Panc1 (cell line): ENCODE data around the gene MTHFD2L. TPM values are rescaled to one million over a fixed set of nuclear protein-coding genes. Genes with fewer than 3 reads are reported as not detected.
"Not testable (repeated sequence)": the region's sequence is repeated elsewhere in the genome, so short reads cannot be mapped to it uniquely, and the experiment has no call there.

ENCODE experiments used
- ATAC-seq: fragments of 200-7000 bp; cut with Tn5 transposase; 2 replicates; pipeline ENCODE4 v1.9.1; 2020; ENCODE audit warnings: mild to moderate bottlenecking, moderate library complexity
- BruUV-seq: library from RNA; stranded (reverse); fragments of 400-500 nt; replicated peaks from 2 replicates; lab custom pipeline; 2021; lab: Mats Ljungman, UMichigan
- CTCF ChIA-PET: fragments of 300-600 bp; sonication (Branson Sonifier 250); formaldehyde crosslinking; loops from one replicate; lab custom pipeline; 2022; ENCODE audit warnings: antibody characterized with exemption; lab: Charles Lee
- POLR2A ChIA-PET: fragments of 300-600 bp; sonication (Branson Sonifier 250); formaldehyde crosslinking; loops from one replicate; lab custom pipeline; 2022; ENCODE audit warnings: antibody characterized with exemption; lab: Charles Lee
- DNase-seq: peaks from one replicate; pipeline ENCODE4 v3.0.0-alpha.2; 2010; ENCODE audit warnings: low read depth, low spot score
- H3K27ac ChIP-seq: 2 replicates; pipeline ENCODE4 v1.5.1; 2011; ENCODE audit warnings: mild to moderate bottlenecking, low read length, inconsistent platforms
- H3K27me3 ChIP-seq: fragments of 200-500 bp; sonication (Bioruptor generic); 2 replicates; pipeline ENCODE4 v1.6.0; 2014; ENCODE audit warnings: low read length, inconsistent platforms; ENCODE audit not compliant: control insufficient read depth, insufficient read depth
- H3K36me3 ChIP-seq: fragments of 200-500 bp; sonication (Bioruptor generic); 2 replicates; pipeline ENCODE4 v1.5.1; 2014; ENCODE audit warnings: inconsistent platforms, mild to moderate bottlenecking, low read length, moderate library complexity; ENCODE audit not compliant: control insufficient read depth, insufficient read depth
- H3K4me1 ChIP-seq: 2 replicates; pipeline ENCODE4 v1.5.1; 2011; ENCODE audit warnings: inconsistent platforms, mild to moderate bottlenecking, low read length, moderate library complexity; ENCODE audit not compliant: control insufficient read depth, insufficient read depth
- H3K4me3 ChIP-seq, 2 experiments: 2 replicates each; pipeline ENCODE4 v1.5.1; 2011 to 2012; ENCODE audit warnings: low read depth in 2 of 2, low read length in 2 of 2, mild to moderate bottlenecking in 2 of 2, inconsistent platforms in 1 of 2, moderate library complexity in 1 of 2
- H3K9me3 ChIP-seq: fragments of 200-500 bp; sonication (Bioruptor generic); 2 replicates; pipeline ENCODE4 v1.5.1; 2014; ENCODE audit warnings: low read depth, mild to moderate bottlenecking, inconsistent platforms, low read length, moderate library complexity; ENCODE audit not compliant: control insufficient read depth, insufficient read depth
- CTCF ChIP-seq: fragments of 450-650 bp; IDR thresholded peaks from 2 replicates; pipeline ENCODE4 v1.5.1; 2017; ENCODE audit warnings: mild to moderate bottlenecking
- POLR2AphosphoS5 ChIP-seq: IDR thresholded peaks from 2 replicates; pipeline ENCODE4 v1.6.1; 2012; ENCODE audit warnings: mild to moderate bottlenecking, low read depth, low read length, moderate library complexity
- REST ChIP-seq, 2 experiments: IDR thresholded peaks; 2 replicates each; pipeline ENCODE4 v1.6.1; 2011 to 2012; ENCODE audit warnings: low read depth in 2 of 2, control low read depth in 1 of 2, low read length in 1 of 2, mild to moderate bottlenecking in 1 of 2, moderate library complexity in 1 of 2; ENCODE audit not compliant: insufficient read depth in 1 of 2
- SIN3A ChIP-seq: IDR thresholded peaks from 2 replicates; pipeline ENCODE4 v1.6.1; 2012; ENCODE audit warnings: low read depth, mild to moderate bottlenecking, low read length, moderate library complexity, borderline replicate concordance; ENCODE audit not compliant: insufficient read depth
- TCF7L2 ChIP-seq: IDR thresholded peaks from 2 replicates; pipeline ENCODE4 v1.6.1; 2011; ENCODE audit warnings: mild to moderate bottlenecking, low read depth, low read length, inconsistent platforms
- in situ Hi-C: cut with HindIII; loops from 2 replicates; pipeline ENCODE4 v1.10.0; 2016; ENCODE audit warnings: low sequenced_read_pairs, low pct_unique_long_range_greater_than_20kb
- intact Hi-C: fragments of 100-400 bp; cut with micrococcal nuclease; formaldehyde crosslinking; loops from one replicate; pipeline ENCODE4 v1.10.0; 2022; ENCODE audit not compliant: unreplicated experiment
- total RNA-seq: library from RNA; stranded (reverse); gene quantifications from one replicate; pipeline ENCODE4 v1.2.1, GENCODE V29; 2021; ENCODE audit not compliant: unreplicated experiment

The MTHFD2L gene
- total RNA-seq, 1 experiment from 2014 or later: 6.6 TPM

GRCh38 chr4:74206088-74206825, 48.3 kb downstream of the MTHFD2L start:
- no TSS peak for BruUV-seq
- in situ Hi-C loops: no loop called here
- Histone ChIP-seq H3K36me3 (no peaks in the 10 kb centered on the region), H3K9me3 (no peaks in the 10 kb centered on the region), H3K27me3 (no peaks in the 10 kb centered on the region), H3K27ac (no peak overlapping the region), H3K4me1 (no peaks in the 10 kb centered on the region), H3K4me3 (no peak overlapping the region)
- ChIA-PET POLR2A (no interaction called here), CTCF (no interaction called here)
- DNase-seq (no peak), ATAC-seq (no peak)
- TF ChIP-seq POLR2AphosphoS5: no peak
- no peak for TF ChIP-seq REST (IDR thresholded peaks at IDR 0.05; ENCODE audit: insufficient read depth in 1 of 2, low read depth in 2 of 2, low read length in 1 of 2)
- TF ChIP-seq CTCF: no peak
- no peak for TF ChIP-seq SIN3A
- no peak for TF ChIP-seq TCF7L2
- intact Hi-C loops: no loop called here

- H3K4me3 ChIP-seq, BruUV-seq, CTCF ChIA-PET, ATAC-seq, H3K27ac ChIP-seq, in situ Hi-C loops, H3K36me3 ChIP-seq, H3K27me3 ChIP-seq, H3K4me1 ChIP-seq, DNase-seq, POLR2A ChIA-PET, intact Hi-C loops, H3K9me3 ChIP-seq: not testable (repeated sequence)
These were observed 56.7 kb downstream of the MTHFD2L start for GRCh38 chr4:74214457-74215159.

GRCh38 chr4:74215236-74215635, 57.3 kb downstream of the MTHFD2L start:
- H3K4me1 ChIP-seq, POLR2A ChIA-PET, H3K4me3 ChIP-seq, BruUV-seq, in situ Hi-C loops, H3K27ac ChIP-seq, ATAC-seq, intact Hi-C loops, H3K9me3 ChIP-seq, DNase-seq, H3K27me3 ChIP-seq, CTCF ChIA-PET, H3K36me3 ChIP-seq: not testable (repeated sequence)
